Activated CD4-positive, alpha-beta T cell treated with anti-CD3 and anti-CD28 coated beads, Interleukin-10, Interleukin-2, amounts not matched to agents 100 ng/mL and 50 ng/mL, durations not matched to agents 16 hours and 8 hours (primary cell): Measurements from ENCODE around the gene RPRD2.
A peak's percentile ranks its signal among the peaks of the same experiment; 100 is the strongest.
"Not testable (repeated sequence)": the region's sequence is repeated elsewhere in the genome, so short reads cannot be mapped to it uniquely, and the experiment has no call there.

ENCODE experiments used
- DNase-seq: peaks from one replicate; pipeline ENCODE4 v3.0.0-alpha.2; 2020

The RPRD2 gene

DNA sequence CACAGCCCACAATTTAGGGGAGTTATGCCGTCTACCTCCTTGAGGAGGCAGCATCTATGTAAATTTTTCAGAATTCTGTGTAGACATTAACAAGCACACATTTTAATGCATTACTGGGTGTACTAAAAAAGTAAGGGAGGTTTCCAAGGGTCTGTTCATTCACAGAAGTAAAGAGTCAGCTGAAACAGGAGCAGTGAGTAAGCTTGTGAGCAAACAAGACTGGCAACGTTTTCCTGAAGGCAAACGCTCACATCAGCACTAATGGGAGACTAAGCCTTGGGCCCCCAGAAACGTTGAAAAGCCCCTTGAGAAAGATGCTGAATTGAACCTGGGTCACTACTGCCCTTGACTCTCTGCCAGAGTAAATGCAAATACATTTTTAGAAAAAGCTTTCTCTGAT, 25.7 kb downstream of the RPRD2 start:
- no peak for DNase-seq

DNA sequence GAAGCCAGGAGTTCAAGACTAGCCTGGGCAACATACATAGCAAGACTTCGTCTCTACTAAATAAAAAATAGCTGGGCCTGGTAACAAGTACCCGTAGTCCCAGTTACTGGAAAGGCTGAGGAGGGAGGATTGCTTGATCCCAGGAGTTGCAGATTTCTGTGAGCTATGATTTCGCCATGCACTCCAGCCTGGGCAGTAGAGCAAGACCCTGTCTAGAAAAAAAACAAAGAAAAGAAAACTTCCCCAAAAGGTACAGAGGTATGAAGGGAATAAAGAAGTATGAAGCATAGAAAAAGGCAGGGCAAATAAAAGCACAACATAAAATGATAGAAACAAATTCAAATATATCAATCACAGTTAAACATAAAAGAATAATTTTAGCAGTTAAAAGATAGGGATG, 28.7 kb downstream of the RPRD2 start:
- DNase-seq = no peak

DNA sequence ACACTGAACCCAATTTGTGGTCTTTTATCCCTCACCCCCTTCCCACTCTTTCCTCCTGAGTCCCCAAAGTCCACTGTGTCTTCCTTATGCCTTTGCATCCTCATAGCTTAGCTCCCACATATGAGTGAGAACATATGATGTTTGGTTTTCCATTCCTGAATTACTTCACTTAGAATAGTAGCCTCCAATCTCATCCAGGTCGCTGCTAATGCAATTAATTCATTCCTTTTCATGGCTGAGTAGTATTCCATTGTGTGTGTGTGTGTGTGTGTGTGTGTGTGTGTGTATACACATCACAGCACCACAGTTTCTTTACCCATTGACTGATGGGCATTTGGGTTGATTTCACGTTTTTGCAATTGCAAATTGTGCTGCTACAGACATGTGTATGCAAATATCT, 31.2 kb downstream of the RPRD2 start:
- DNase-seq = not testable (repeated sequence)

DNA sequence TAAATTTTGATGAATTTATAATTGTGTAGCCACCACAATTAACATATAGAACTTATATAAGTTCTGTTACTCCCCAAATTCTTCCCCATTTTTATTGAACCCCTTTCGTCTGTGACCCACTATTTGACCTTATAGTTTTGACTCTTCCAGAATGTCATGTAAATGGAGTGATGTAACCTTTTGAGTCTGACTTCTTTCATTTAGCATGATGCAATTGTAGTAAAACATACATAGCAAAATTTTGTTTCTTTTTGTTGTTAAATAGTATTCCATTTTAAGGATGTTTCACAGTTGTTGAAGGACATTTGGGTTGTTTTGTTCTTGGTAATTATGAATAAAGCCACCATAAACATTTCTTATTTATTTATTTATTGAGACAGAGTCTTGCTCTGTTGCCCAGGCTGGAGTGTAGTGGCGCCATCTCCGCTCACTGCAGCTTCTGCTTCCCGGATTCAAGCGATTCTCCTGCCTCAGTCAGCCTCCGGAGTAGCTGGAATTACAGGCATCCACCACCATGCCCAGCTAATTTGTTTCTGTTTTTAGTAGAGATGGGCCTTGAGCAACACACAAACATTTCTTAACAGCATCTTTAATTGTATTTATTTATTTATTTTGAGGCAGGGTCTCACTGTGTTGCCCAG, 33.6 kb downstream of the RPRD2 start:
- no peak for DNase-seq

DNA sequence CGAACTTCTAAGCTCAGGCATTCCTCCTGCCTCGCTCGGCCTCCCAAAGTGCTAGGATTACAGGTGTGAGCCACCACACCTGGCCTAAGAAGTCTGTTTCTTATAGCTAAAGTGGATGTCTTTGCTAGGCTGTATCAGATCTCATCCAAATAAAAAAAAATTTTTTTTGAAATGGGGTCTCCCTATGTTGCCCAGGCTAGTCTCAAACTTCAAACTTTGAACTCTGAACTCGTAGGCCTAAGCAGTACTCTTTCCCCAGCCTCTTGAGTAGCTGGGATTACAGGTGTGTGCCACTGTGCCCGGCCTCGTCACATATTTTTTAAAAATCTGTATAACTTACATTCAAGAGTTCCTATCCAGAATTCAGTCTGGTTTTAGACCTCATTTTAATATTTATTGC, 40.5 kb downstream of the RPRD2 start:
- DNase-seq = no peak

DNA sequence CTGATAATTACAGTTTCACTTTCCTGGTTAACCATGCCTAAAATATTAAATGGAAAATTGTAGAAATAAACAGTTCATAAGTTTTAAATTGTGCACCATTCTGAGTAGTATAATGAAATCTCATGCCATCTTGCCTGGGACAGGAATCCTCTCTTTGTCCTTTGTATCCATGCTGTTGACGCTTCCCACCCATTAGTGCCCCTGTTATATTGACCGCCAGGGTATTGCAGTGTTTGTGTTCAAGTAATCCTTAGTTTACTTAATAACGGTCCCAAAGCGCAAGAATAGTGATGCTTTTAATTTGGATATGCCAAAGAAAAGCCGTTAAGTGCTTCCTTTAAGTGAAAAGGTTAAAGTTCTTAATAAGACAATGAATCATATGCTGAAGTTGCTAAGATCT, 41.7 kb downstream of the RPRD2 start:
- no peak for DNase-seq

DNA sequence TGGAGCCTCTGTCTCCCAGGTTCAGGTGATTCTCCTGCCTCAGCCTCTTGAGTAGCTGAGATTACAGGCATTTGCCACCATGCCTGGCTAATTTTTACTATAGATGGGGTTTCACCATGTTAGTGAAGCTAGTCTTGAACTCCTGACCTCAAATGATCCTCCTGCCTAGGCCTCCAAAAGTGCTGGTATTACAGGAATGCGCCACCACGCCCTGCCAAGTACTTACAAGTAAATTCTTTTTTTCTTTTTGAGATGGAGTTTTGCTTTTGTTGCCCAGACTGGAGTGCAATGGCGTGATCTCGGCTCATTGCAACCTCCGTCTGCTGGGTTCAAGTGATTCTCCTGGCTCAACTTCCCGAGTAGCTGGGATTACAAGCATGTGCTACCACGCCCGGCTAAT, 42.5 kb downstream of the RPRD2 start:
- DNase-seq = no peak

DNA sequence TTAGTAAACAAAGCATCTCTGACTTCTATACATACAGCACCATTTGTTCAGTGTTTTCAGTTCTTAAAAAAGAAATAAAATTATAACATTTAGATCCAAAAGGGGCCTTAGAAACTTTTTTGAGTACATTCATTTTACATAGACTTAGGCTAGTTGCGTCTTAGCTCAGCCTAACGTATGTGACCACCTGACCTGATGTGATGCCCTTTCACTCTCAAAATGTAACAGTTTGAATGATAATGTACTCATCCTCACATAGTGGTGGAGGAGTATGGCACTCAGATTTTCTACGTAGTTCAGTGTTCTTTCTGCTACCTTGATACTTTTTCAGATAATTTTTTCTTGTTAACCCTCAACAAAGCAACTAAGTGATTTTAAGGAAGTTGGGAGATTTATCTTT, 43.4 kb downstream of the RPRD2 start:
- no peak for DNase-seq

DNA sequence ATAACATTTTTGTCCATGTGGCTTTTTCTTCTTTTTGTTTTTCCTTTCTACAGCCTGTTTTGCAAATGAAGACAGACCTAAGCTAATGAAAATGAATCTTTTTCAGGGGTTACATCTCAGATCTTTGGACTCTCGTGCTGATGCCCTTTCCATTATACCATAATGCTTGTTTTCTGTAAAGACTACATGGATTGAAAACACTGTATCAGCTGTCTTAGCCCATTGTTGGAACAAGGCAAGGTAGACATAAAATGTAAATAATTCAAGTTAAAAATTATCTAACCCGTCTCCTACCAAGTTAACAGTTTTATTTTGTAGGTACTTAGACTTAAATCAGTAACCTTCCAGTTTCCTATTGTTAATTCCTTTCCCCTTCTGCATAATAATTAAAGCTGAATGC, 44.9 kb downstream of the RPRD2 start:
- DNase-seq = no peak

DNA sequence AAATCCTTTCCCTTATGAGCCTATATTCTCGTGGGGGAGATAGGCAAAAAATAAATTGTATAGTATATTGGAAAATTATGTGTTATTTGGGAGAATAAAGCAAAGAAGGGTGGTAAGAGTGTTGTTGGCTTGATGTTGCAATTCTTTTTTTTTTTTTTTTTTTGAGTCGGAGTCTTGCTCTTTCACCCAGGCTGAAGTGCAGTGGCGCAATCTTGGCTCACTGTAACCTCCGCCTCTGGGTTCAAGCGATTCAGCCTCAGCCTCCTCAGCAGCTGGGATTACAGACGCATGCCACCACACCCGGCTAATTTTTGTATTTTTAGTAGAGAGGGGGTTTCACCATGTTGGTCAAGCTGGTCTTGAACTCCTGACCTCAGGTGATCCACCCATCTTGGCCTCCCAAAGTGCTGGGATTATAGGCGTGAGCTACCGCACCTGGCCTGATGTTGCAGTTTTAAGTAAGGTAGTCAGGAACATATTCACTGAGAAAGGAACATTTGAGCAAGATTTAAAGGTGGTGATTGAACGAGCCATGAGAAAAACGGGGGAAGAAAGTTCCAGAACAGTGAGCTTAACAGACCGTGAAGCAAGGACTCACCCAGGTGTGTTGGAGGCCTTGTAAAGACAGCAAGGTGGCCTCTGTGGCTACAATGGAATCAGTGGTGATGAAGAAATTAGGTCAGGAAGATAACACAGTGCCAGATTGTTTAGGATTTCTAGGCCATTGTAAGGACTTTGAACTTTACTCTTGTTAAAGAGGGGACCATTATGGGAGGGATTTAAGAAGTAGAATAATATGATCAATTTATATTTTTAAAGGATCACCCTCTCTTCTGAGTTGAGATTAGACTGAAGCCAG, 45.8 kb downstream of the RPRD2 start:
- DNase-seq = no peak

DNA sequence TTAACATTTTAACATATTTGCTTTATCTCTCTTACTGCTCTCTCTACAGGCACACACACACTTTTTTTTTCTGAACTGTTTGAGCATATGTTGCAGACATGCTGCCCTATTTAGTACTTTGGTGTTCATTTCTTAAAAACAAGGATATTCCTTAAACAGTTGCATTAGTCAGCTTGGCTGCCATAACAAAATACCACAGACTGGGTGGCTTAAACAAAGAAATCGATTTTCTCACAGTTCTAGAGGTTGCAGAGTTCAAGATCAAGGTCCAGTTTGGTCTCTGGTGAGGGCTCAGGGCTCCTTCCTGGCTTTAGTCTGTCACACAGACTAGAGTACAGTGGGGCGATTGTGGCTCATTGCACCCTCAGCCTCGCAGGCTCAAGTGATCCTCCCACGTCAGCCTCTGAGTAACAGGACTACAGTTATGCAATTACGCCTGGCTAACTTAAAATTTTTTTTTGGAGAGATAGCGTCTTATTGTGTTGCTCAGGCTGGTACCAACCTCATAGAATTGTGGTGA, 46.7 kb downstream of the RPRD2 start:
- no peak for DNase-seq

DNA sequence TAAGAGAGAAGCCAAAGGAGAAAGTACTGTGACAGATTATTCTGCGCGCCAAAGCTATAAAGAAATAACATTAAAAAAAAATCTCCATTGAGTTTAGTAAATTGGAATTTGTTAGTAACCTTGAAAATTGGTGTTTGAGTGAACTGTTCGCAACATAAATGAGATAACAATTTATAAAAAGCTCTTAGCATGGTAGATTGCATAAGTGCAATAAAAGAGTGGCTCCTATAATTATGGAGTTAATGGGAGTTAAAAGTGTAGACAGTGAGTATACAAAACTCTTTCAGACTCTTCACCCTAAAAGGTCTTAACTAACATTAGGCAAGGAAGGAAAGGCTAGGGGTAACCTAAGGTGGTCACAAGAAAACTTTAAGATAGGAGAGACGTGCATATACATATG, 50.6 kb downstream of the RPRD2 start:
- no peak for DNase-seq

DNA sequence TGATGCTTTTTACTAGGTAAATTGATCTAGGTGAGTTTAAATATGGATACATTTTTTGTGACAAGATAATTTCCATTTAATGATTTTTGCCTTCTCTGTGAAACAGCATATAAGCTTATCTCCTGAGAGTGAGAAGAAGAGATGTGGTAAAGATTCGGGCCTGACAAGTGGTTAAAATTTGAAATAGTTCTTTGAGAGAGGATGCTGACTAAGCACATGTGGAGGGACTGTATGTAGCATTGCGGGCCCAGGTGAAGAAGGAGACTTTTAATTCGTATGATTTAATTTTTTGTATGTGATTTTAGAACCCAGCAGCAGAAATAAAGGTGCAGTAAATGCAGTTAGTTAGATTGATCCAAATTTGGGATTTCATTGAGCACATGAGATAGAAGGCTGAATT, 51.9 kb downstream of the RPRD2 start:
- DNase-seq = no peak

DNA sequence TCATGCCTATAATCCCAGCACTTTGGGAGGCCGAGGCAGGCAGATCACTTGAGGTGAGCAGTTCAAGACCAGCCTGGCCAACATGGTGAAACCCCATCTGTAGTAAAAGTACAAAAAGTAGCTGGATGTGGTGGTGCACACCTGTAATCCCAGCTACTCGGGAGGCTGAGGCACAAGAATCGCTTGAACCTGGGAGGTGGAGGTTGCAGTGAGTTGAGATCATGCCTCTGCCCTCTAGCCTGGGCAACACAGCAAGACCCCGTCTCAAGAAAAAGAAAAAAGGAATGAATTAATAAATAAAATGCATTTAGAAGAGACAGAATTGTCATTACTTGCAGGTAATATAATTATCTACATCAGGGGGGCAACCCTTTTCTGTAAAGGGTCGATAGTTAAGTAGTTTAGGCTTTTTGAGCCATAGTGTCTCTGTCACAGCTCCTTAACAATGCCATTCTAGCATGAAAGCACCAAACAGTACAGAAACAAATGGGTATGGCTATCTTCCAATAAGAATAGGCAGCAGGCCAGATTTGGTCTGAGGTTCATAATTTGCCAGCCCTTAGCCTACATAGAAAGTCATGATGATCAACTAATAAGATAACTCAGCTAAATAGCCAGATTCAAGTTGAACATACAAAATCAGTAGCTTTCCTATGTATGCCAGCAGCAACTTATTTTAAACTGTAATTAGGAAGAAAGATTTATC, 56.8 kb downstream of the RPRD2 start:
- DNase-seq = no peak

DNA sequence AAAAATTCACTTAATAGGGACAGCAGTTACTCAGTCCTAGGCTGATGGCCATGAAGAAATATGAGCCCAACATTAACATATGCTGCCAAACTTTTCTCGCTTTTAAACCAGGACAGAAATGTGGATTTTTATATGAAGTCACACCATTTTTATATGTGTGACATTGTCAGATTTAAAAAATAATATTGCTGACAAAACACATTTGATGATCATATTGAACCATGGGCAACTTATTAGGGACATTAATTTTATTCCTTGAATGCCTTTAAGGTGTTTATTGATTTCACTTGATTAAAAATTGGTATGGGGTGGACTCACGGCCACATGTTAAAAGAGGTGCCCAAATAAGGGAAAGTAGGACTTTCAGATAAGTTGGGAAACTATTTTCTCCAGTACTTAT, 58.6 kb downstream of the RPRD2 start:
- no peak for DNase-seq

DNA sequence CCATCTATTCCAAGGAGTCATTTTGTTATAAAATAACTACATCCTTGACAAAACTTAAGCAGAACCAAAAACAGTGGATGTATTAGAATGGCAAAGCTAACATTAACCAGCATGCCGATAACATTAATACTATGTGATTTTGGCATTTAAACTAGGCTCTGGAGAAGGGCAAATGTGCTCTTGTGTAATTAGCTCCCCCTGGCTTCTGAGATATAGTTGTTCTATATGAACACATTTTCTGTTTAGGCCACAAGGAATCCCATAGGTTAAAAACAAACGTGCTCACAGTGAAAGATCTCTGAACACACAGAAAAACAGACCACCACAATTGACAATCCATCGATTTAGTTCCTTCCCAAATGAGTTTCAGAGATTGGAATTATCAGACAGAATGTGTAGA, 65.9 kb downstream of the RPRD2 start:
- no peak for DNase-seq

DNA sequence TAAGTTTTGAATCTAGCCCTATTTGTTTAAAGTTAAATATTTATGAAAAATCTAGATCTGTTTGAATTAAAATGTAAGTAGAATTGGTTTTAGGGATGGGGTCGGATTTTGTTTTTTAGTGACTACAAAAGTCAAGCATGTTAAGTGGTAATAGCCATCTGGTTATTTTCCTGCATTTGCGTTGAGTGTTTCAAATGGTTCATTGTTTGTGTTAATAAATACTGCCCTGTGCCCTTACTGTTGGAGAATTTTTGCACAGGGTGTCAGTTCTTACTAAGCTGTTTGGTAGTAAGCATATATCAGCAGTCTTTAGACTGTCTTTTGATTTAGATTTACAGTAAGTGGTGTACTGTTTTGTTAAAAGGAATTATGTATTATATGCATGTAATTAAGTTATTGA, 77.2 kb downstream of the RPRD2 start:
- DNase-seq = no peak

DNA sequence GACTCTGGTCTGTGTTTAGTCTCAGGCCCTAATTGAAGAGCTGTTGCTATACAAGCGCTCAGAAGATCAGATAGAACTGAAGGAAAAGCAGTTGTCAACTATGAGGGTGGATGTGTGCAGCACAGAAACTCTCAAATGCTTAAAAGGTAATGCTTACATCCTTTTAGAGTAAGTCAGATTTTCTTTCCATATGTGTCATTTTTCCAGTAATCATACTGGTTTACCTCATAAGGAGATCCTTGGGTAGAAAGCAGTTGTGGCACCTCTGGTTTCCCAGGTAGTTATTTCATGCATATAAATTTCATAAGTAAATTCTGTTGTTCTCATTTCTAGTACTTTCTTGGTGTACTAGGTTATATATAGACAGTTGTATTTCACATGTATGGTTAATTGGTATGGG, 80.3 kb downstream of the RPRD2 start:
- peak; percentile 53 for DNase-seq

DNA sequence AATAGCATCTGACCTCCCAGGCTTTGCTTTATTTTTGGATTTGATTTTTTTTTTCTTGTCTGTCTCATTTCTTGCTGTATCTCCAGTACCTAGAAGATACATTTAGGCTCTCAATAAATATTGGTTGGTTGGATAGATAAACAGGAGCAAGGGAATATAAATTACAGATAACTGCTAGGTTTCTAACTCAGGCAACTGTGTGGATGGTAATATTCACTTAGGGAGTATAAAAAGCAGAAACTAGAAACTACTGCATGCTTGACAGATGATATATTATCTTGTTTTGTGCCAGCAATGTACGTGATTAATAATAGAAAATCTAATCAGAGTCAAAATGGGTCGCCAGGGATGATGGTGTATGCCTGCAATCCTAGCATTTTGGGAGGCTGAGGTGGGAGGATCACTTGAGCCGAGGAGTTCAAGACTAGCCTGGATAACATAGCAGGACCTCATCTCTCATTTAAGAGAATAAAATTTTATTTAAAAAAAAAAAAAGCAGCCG, 92.2 kb downstream of the RPRD2 start:
- DNase-seq = no peak

DNA sequence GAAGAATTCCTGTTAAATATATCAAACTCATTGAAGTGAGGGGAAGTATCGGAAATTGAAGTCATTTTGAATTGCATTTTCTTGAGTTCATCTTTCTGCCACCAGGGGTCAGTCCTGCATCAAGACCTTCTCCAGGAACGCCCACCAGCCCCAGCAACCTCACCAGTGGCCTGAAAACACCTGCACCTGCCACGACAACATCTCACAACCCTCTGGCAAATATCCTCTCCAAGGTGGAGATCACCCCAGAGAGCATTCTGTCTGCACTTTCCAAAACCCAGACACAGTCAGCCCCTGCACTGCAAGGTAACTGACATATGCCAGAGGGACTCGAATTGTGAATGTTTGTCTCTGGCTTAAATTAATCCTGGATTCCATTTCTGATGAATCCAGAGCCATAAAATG, 100.5 kb downstream of the RPRD2 start:
- DNase-seq = peak; percentile 69

DNA sequence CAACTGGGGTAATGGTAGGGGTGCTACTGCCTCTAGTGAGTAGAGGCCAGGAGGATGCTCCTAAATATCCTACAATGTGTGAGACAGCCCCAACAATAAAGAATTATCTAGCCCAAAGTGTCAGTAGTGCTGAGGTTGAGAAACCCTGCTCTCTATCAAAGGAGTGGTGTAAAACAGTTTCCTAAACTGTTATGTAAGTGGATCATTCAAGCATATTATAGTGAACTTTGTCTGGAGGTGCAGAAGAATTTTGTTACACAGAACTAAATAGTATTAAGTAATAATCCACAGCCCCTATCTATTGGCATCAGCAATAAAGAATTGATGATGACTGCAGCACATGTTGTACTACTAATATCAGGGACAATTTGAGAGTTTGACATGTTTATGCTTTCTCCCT, 103.0 kb downstream of the RPRD2 start:
- DNase-seq = no peak

DNA sequence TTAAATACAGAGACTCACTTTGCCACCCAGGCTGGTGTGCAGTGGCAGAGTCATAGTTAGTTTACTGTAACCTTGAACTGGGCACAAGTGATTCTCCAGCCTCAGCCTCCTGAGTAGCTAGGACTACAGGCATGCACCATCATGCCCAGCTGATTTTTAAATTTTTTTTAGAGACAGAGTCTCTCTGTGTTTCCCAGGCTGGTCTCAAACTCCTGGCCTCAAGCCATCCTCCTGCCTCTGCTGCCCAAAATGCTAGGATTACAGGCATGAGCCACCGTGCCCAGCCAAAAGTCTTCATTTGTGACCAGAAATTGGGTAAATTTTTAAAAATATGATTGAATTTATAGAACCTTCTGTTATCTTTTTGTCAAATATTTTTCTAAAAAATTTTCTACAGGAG, 105.3 kb downstream of the RPRD2 start:
- DNase-seq = no peak

DNA sequence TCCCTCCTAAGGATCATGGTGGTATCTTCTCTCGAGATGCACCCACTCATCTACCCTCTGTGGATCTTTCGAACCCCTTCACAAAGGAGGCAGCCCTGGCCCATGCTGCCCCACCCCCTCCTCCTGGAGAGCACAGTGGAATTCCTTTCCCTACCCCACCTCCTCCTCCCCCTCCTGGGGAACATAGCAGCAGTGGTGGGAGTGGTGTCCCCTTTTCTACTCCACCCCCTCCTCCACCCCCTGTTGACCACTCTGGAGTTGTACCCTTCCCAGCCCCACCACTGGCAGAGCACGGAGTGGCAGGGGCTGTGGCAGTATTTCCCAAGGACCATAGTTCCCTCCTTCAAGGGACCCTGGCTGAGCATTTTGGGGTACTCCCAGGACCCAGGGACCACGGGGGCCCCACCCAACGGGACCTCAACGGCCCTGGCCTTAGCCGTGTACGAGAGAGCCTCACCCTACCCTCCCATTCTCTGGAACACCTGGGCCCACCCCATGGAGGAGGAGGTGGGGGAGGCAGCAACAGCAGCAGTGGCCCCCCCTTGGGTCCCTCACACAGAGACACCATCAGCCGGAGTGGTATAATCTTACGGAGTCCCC, 108.8 kb downstream of the RPRD2 start:
- no peak for DNase-seq
